GOT3 (cell line): ENCODE data around the gene TNFRSF21.
"Not testable (repeated sequence)": the region's sequence is repeated elsewhere in the genome, so short reads cannot be mapped to it uniquely, and the experiment has no call there.

ENCODE experiments used
- DNase-seq: peaks from one replicate; lab custom pipeline; 2025; ENCODE audit warnings: mixed read lengths; lab: John Stamatoyannopoulos, UW

TNFRSF21 gene

GRCh38 chr6:47223251-47223650, 86.5 kb downstream of the TNFRSF21 start:
- not testable (repeated sequence) for DNase-seq

GRCh38 chr6:47221565-47221964, 88.1 kb downstream of the TNFRSF21 start:
- DNase-seq = no peak

GRCh38 chr6:47209632-47210031, 100.1 kb downstream of the TNFRSF21 start:
- no peak for DNase-seq

- no peak for DNase-seq
These were observed 102.4 kb downstream of the TNFRSF21 start for GRCh38 chr6:47207261-47207660.

GRCh38 chr6:47206626-47207025, 103.1 kb downstream of the TNFRSF21 start:
- no peak for DNase-seq

GRCh38 chr6:47203938-47204611, 105.6 kb downstream of the TNFRSF21 start:
- DNase-seq = no peak

- DNase-seq = no peak
These were observed 106.3 kb downstream of the TNFRSF21 start for GRCh38 chr6:47203266-47203937.

GRCh38 chr6:47202644-47203205, 107.0 kb downstream of the TNFRSF21 start:
- DNase-seq = no peak

- no peak for DNase-seq
These were observed 109.0 kb downstream of the TNFRSF21 start for GRCh38 chr6:47200536-47201334.

GRCh38 chr6:47197682-47198640, 111.7 kb downstream of the TNFRSF21 start:
- DNase-seq = no peak

GRCh38 chr6:47196113-47196512, 113.6 kb downstream of the TNFRSF21 start:
- DNase-seq = no peak

- DNase-seq = no peak
These were observed 114.6 kb downstream of the TNFRSF21 start for GRCh38 chr6:47195011-47195650.

- no peak for DNase-seq
These were observed 121.1 kb downstream of the TNFRSF21 start for GRCh38 chr6:47188588-47189021.

- no peak for DNase-seq
These were observed 121.7 kb downstream of the TNFRSF21 start for GRCh38 chr6:47187893-47188587.

- no peak for DNase-seq
These were observed 122.6 kb downstream of the TNFRSF21 start for GRCh38 chr6:47187113-47187512.

GRCh38 chr6:47182291-47182957, 127.3 kb downstream of the TNFRSF21 start:
- DNase-seq = no peak

- DNase-seq = no peak
These were observed 128.0 kb downstream of the TNFRSF21 start for GRCh38 chr6:47181681-47182080.
